HG03159 (cell line): ENCODE measurements around the gene COL4A1.

Experiments used
- ATAC-seq: cut with Tn5 transposase; IDR thresholded peaks from one replicate; pipeline ENCODE4 v1.9.1; 2021; ENCODE audit warnings: mild to moderate bottlenecking, moderate library complexity; ENCODE audit not compliant: unreplicated experiment

Gene COL4A1

DNA sequence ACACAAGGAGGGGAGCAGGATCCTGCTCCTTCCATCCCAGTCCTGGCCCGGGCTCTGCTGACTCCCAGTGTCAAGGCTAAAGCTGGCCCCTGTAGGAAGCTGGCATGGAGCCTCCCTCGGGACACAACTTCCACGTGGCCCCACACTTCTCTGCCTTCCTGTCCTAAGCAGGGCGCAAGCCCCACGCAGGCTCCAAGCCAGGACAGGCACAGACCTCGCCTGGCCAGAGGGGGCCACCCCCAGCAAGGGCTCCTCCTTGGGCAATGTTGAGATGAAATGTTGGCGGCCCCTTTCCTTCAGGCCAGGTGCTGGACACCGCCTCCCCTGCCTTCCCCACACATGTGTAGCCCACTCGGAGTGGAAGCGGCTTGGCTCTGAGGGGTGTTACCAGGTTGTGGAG is 66.6 kb downstream of the COL4A1 start:
- no peak for ATAC-seq

DNA sequence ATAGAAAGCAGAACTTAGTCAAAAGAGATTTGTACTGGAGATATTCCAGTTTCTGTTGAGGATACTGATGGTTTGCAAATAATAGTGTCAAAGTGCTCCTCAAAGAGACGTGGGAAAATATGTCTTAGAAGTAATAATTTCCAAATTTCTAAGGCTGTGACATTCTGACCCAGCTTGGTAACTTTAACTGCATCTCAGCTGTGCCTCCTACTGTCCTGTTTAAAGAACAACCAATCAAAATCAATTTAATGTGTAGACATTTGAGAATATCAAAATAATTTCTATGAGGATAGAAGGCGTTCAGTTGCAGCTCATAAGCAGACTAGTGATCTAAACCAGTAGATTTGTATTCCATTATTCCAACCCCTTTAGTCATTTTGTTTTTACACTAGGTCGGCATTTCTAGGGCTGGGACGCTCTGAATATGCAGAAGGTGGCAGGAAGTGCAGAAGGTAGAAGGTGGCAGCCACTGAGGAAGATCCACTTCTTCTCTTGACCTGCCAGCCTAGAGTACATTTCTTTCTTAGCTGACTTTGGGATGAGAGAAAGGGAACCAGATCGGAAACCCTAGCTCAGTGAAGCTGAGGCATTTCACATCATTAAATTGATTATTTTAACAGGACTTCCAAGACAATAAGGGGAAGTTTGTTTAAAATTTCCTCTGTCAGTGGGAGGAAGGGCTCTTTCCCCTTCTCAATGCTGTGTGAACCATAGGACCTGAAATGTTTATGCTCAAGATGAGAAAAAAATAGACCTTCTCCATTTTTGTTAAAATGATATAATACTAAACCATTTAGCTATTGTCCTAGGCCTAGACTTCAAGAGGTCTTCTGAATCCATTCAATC is 67.5 kb downstream of the COL4A1 start:
- ATAC-seq: no peak

DNA sequence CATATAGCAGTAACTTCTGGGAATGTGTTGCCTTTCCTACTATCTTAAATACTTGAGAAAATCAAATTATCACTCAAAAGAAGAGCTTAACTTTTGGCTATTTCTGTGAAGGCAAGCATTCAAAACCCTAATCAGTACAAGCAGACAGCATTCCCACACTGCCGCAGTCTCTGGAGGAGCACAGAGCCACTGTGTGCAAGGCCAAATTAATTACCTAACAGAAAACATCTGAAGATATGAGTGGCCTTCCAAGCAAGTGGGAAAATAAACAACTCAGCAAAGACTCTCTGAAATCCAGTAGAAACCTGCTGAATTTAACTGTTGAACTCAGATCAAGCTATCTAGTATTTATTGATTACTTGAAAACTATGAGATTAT is 68.2 kb downstream of the COL4A1 start:
- no peak for ATAC-seq

DNA sequence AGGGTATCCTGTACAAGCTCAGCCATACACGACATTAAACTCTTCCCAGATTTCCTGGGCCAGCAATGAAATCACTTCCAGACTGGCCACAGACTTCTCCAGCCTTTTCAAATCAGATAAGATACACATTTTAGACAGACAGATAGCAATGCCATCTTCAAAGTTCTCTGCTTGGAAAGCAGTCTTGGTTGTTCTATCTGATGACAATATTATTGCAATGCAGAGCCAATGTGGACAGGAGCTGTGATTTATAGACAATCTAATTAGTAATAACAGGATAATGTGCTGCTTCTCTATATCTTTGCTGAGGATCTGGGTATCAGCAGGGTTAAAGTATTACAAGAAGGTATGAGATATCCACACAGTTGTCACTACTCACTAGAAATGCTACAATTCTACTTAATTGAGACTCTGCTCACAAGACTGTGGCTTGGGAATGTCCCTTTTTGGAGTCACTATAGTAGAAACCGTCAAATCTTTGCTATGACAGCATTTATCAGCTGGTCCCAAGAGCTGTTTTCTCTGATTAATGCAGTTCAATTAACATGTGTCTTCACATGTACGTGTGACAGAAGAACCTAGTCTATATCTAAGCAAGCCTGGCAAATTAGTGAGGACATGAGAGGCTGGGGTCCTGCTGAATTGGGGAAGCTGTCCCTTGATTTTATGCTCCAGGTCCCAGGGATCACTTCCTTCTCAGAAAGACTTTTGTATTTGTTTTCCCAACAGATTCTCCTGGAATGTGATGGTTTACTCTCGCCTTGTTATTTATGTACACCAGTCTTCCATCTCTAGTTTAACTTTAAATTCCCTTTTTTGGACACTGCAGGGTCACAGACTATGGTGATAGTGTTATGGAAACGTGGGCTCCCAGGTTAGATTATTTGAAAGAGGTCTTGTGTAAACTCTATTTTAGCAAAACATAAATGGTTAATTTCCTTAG is 68.8 kb downstream of the COL4A1 start:
- no peak for ATAC-seq

DNA sequence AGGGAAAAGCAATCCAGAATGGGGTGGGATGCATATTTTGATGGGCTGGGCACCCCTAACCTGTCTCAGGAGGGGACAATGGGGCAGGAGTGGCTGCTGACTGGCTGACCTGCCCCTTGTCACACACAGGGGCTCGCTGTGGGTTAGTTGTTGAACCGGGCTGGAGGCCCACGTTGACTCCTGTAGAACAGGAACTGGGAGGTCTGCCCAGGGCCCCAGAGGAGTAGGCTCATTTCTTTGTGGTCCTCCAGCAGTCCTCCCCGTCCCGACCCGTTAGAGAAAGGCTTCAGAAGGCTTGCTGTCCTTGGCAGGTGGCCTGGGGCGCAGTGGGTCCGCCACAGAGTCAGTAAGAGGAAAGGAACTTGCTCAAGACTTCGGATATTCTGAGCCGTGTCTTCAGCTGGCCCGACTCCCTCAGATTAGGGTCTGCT is 70.1 kb downstream of the COL4A1 start:
- no peak for ATAC-seq

DNA sequence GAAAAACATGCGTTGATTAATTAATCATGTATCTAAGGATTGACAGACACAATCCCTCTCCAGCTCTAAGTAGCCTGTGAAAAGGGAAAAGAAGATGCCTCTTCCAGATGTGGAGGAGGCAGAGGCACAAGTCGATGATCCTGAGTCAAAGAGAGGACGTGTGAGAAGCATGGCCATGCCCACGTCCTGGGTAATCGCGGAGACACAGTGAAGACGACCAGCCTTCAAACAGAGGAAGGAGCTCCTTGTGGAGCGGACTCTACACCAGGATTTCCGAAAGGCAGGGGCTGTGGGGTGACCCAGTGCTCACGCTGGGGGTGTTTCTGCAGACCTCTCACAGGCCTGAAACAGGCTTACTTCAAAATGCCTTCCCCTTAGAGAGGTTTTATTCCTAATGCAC is 70.5 kb downstream of the COL4A1 start:
- ATAC-seq: no peak

DNA sequence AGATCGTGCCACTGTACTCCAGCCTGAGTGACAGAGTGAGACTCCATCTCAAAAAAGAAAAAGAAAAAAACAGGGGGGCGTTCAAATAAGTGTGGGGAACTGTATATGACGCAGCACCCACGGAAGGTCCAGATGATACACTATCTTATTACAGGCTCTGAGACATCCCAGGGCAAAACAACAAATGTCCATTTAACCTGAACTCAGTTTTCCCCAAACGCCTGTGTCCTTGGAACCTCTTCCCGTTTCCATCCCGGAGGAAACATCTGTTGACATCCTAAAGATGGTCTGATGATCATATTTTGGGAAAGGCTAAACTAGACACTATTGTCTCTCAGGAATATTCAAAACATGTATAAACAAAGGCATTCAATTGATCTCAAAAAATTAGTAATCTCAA is 72.4 kb downstream of the COL4A1 start:
- no peak for ATAC-seq

DNA sequence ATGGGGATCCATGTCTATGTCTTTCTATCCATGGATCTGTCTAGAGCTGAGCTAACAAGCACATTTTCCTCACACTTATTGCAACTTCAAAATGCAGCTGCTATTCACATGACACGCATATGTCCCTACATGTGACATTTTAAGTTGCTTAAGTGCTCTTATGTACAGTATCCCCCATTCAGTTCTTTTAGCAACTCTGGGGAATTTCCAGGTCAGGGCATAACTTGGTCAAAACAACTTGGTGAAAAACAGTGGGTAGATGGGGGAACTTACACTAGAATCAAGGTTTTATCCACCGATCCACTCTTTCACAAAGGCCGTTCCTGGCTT is 73.0 kb downstream of the COL4A1 start:
- ATAC-seq: no peak

DNA sequence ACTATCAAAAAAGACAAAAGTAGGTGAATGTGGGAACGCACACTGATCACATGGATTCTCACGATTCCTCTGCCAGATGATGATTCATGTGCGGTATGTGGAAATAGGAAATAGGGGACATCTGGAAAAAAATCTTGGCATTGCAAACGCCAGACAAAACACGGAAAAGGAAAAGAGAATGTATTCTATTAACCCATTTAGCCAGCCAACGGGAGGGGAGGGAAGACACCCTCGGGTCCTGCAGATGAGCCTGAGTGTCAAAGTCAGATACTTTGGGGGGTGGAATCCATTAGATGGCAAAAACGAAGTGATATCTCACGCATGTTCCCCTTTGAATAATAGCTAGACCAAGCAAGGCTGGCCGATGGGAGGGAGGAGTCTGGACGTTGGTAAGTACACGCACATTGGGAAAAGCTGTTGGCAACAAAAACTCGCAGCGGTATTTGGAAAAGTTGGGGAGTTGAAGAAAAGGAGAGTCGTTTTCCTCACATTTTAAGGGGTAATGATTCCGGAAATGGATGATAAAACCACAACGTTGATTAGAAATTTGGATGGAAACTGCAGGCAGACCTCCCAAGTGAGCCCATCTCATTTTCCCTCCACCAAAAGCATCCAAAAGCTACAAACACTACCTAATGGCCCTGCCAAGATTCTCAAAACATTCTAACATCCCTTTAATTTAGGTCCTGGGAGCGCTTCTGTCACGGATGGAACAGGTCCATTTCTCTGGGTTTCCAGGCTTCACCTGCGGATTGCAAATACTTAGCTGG is 73.6 kb downstream of the COL4A1 start:
- ATAC-seq: no peak

DNA sequence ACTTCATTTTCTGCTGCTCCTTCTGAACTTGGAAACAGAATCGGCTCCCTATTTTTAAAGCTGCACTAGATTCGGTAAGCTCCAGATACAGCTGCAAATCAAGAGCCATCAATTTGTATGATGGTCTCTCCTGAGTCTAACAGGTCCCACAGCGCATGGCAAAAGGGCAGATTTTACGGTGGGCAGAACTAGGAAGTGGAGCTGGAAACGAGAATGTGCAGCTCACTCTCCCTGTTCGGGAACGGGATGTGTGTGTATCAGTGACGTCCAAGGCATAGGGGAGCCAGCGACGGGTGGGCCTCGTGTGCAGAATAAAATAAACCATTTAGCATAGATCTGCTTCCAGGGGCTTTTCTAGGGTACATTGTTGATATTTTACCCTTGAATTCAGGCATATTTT is 74.2 kb downstream of the COL4A1 start:
- ATAC-seq: no peak

DNA sequence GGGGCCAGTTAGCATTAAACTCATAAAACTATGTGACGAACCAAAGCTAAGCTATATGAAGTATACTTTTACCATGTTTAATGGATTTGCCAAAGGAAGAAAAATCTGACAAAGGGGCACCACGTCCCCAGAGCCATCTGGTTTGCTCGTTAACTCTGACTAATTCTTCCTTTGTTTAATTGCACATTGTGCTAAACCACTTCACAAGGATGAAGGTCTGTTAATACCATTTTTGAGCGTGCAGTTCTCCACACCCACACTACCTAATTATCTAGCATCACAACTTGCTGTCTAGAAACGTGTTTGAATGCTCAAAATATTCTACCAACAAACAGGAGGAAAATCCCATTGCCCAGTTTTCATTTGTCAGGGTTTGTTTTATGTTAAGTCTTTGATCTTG is 74.8 kb downstream of the COL4A1 start:
- ATAC-seq: no peak

DNA sequence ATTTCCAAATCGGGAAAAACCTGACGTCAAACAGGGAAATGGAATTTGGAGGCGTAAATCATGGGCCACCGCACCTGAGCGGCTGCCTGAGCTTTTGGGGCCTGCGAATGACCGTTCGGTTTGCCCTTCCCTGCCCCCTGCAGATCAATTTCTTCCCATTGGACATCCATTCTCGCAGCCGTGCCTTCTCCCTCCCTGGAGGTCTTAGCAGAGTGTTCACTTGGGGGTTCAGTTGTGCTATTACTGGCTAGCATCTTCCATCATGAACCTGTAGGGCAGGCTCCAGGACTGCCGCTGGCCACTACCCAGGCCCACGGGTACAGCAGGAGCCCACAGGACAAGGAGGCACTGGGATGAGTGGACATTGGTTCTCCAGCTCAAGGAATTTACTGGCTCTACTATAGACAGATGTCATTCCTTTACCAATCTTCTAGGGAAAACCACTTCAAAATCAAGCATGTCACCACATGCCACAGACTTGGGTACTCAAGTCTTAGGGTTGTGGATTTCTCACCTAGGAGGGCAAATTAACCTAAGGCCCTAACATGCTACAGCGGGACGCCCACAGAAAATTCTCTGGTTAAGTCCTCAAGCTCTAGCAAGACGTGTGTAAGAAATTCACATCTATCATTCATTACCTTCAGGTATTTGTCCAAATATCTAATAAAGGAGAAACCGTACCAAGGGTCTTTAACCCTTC is 75.5 kb downstream of the COL4A1 start:
- no peak for ATAC-seq

DNA sequence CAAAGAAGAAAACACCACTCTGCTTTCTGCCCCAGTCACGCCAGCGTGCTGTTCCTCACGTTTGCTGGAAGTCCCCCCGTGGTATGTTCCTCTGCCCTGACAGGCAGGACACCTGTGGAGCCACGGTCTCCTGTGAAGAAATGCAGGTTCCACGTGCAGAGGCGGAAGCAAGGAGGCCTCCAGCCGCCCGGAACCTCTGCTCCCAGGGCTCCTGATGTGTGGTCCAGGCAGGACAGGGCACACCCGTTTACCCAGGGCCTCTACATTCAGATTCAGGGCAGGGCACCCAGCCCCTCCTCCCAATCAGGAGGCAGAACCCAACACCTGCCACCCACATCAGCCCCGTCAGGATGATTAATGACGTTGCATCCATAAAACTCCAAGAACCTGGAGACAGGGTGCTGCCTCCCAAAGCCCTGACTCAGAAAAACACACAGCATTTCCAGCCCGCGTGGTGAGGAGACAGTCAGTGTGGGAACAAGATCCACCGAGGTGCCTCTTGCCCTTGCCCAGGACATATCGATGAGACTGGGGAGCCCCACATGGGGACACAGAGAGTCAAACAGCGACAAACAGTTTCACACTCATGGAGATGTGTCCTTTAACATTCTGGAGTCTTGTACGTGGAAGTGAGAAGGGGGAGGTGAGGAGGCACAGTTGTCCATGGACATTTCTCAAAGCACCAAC is 76.2 kb downstream of the COL4A1 start:
- ATAC-seq: no peak

DNA sequence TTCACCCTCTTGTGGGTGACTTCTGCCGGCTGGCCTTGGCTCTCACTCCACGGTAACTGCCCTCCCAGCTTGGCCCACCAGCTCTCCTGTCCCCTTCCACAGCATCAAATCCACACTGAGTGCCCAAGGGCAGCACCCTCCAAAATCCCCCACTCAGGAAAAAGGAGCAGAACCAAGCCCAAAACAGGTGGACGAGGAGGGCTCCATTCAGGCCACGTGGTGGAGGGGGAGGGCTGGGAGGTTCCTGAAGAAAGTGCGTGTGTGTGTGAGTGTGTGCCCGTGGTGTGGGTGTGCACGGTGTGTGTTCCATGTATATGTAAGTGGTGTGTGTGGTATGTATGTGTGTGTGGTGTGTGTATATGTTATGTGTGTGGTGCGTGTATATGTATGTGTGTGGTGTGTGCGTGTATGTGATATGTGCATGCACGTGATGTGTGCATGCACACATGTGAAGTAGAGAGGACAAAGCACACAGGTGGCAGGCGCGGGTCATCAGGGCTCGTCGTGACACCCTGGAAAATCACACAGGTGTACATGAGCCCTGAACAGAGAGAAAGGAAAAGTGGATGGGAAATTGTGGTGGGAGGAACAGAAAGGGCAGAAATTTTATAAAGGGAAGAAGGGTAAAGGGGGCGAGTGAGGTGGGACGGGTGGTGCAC is 76.9 kb downstream of the COL4A1 start:
- ATAC-seq: no peak

DNA sequence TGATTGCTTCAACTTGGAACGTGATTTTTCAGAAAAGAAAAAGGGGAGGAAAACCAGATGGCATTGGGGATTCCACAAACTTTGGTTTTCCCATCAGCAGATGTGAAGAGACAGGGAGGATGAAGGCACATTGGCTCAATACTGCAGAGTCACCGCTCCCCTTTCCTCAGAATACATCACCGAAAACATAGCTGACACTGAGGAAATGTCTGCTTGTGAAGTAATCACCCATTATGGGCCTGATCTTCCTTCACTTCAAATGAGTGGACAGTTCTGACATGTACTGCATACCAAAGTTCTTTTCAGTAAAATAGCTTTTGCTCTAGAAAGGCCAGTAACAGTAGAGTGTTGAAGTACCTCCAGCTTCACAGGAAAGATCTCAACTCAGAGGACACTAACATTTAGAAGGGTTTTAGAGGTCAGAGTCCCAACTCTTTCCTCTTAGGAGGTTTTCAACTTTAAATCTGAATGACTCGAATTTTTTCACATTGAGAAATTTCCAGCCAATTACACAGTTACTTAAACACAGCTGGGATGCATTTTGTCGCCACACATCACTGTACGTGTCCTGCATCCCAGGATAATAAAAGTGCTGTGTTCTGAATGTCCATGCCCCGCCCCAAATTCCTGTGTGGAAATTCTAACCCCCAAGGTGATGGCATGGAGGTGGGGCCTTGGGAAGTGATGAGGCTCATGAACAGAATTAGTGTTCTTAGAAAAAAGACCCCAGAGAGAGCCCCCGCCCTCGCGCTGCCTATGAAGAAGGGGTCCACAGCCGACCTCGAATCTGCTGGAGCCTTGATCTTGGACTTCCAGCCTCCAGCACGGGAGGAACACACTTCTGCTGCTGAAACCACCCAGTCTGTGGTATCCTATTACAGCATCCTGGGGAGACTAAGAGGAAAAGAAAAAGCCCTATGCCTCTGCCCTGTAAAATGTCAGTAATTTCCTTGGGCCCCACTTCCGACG is 77.7 kb downstream of the COL4A1 start:
- ATAC-seq: no peak

DNA sequence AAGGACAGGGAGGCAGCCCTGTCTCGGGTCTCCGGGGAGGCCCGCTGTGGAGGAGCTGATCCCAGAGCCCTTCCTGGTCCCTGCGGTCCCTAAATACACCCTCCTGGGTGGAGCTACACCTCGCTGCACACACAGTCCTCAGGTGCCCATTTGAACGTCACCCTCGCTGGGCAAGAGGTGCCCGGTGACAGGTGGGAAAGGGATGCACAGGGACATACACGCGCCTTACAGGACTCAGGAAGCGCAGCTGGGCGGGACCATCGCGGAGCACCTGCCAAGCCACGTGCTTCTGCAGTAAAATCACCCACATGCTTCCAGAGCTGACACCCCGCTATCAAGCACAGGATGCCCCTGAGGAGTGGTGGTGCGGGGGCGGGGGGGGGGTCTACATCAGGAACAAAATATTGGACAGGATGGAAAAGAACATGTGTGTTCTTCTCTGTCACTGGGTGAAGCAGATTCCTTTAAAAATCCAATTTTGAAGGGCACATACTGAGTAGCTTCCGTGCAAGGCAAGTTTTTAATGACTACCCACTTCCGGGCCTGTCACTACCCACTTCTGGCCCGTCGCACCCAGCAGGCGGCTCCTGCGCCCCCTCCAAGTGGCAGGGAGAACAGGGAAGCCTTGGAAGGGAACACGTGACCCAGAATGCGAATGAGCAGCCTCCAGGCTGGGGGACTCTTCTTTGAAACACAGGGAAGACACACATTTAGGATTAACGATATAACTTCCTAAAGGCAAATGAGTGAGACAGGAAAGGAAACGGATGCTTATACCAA is 78.9 kb downstream of the COL4A1 start:
- ATAC-seq: no peak

DNA sequence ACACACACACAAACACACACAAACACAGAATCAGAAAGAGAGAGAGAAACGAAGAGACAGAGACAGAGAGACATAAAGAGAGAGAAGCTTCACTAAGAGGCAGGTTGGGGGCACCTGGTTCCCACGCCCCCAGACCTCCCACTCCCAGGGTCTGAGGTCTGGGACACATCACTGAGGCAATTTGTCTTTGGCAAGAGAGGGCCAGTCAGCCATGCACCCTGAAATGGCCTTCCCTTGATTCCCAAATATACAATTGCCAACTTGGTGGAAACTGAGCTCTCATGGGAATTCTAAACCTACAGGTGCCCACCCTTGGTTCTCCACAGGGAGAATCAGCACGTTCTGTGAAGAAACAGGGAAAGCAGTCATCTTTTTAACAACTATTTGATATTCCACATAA is 79.5 kb downstream of the COL4A1 start:
- no peak for ATAC-seq
